GM23338 (cell line): ENCODE data around the gene CACNA1B. TPM values are rescaled to one million over a fixed set of nuclear protein-coding genes. Genes with fewer than 3 reads are reported as not detected.

Source experiments
- ATAC-seq: fragments of 200-7000 bp; cut with Tn5 transposase; 3 replicates; pipeline ENCODE4 v1.9.1; 2020
- DNase-seq: peaks from one replicate; pipeline ENCODE4 v3.0.0-alpha.2; 2015; ENCODE audit warnings: low spot score
- H2AFZ ChIP-seq: fragments of 200-600 bp; sonication (generic); 2 replicates; pipeline ENCODE4 v1.8.0; 2016; ENCODE audit warnings: antibody characterized with exemption, mild to moderate bottlenecking, moderate library complexity
- H3F3A ChIP-seq: fragments of 200-600 bp; sonication (generic); replicated peaks from 2 replicates; pipeline ENCODE4 v1.8.0; 2017; ENCODE audit warnings: antibody characterized with exemption, mixed run types, low read depth
- H3K27ac ChIP-seq: fragments of 200-600 bp; sonication (generic); 2 replicates; pipeline ENCODE4 v1.6.1; 2016; ENCODE audit warnings: low read depth
- H3K27me3 ChIP-seq: fragments of 200-600 bp; sonication (generic); 2 replicates; pipeline ENCODE4 v1.8.0; 2016; ENCODE audit warnings: mild to moderate bottlenecking, mixed run types, moderate library complexity; ENCODE audit not compliant: insufficient read depth
- H3K36me3 ChIP-seq: fragments of 200-600 bp; sonication (generic); 2 replicates; pipeline ENCODE4 v1.8.0; 2016; ENCODE audit warnings: mild to moderate bottlenecking; ENCODE audit not compliant: insufficient read depth
- H3K4me1 ChIP-seq: fragments of 200-600 bp; sonication (generic); 2 replicates; pipeline ENCODE4 v1.8.0; 2016; ENCODE audit warnings: mild to moderate bottlenecking, moderate library complexity; ENCODE audit not compliant: insufficient read depth
- H3K4me2 ChIP-seq: fragments of 200-600 bp; sonication (generic); 2 replicates; pipeline ENCODE4 v1.7.1; 2017; ENCODE audit warnings: mixed run types
- H3K4me3 ChIP-seq: fragments of 200-600 bp; sonication (generic); 2 replicates; pipeline ENCODE4 v1.6.1; 2016; ENCODE audit warnings: mixed run types
- H3K79me2 ChIP-seq: fragments of 200-600 bp; sonication (generic); replicated peaks from 2 replicates; pipeline ENCODE4 v1.8.0; 2017; ENCODE audit warnings: mild to moderate bottlenecking; ENCODE audit not compliant: insufficient read depth
- H3K9me2 ChIP-seq: fragments of 200-600 bp; sonication (generic); 2 replicates; pipeline ENCODE4 v1.8.0; 2017; ENCODE audit not compliant: insufficient read depth
- H4K20me1 ChIP-seq: fragments of 200-600 bp; sonication (generic); replicated peaks from 2 replicates; pipeline ENCODE4 v1.8.0; 2017; ENCODE audit warnings: mild to moderate bottlenecking; ENCODE audit not compliant: insufficient read depth
- H3K27ac Mint-ChIP-seq: 2 replicates; pipeline ENCODE4 v1.8.0; 2020; ENCODE audit warnings: inconsistent platforms, mild to moderate bottlenecking, moderate library complexity, mixed read lengths
- H3K27me3 Mint-ChIP-seq: 3 replicates; pipeline ENCODE4 v1.8.0; 2022; ENCODE audit warnings: low read depth, mild to moderate bottlenecking, moderate library complexity, mixed read lengths, inconsistent platforms; ENCODE audit not compliant: insufficient read depth, poor library complexity
- H3K36me3 Mint-ChIP-seq: 3 replicates; pipeline ENCODE4 v1.8.0; 2021; ENCODE audit warnings: low read depth, mild to moderate bottlenecking, inconsistent platforms, moderate library complexity, mixed read lengths
- H3K4me1 Mint-ChIP-seq: 3 replicates; pipeline ENCODE4 v1.8.0; 2020; ENCODE audit warnings: mild to moderate bottlenecking, inconsistent platforms, mixed read lengths
- H3K4me3 Mint-ChIP-seq: 3 replicates; pipeline ENCODE4 v1.8.0; 2021; ENCODE audit warnings: moderate library complexity, mild to moderate bottlenecking, inconsistent platforms, mixed read lengths
- H3K9me3 Mint-ChIP-seq: 3 replicates; pipeline ENCODE4 v1.8.0; 2020; ENCODE audit warnings: moderate library complexity, mild to moderate bottlenecking, inconsistent platforms, mixed read lengths
- CREB1 ChIP-seq: fragments of 250-450 bp; sonication (Bioruptor Pico); IDR thresholded peaks from 2 replicates; pipeline ENCODE4 v1.5.0; 2020; ENCODE audit warnings: low read depth, mild to moderate bottlenecking, moderate library complexity
- EZH2 ChIP-seq: fragments of 200-600 bp; sonication (generic); IDR thresholded peaks from one replicate; pipeline ENCODE4 v1.8.0; 2017; ENCODE audit warnings: antibody characterized with exemption, mild to moderate bottlenecking, low read depth; ENCODE audit not compliant: unreplicated experiment
- EZH2phosphoT487 ChIP-seq: fragments of 200-600 bp; sonication (generic); IDR thresholded peaks from one replicate; pipeline ENCODE4 v1.8.1; 2018; ENCODE audit warnings: antibody characterized with exemption; ENCODE audit not compliant: unreplicated experiment
- JUNB ChIP-seq: IDR thresholded peaks from one replicate; pipeline ENCODE4 v1.6.1; 2016; ENCODE audit warnings: antibody characterized with exemption; ENCODE audit not compliant: unreplicated experiment
- NANOG ChIP-seq: IDR thresholded peaks from 2 replicates; pipeline ENCODE4 v1.6.1; 2016; ENCODE audit warnings: antibody characterized with exemption, borderline replicate concordance
- POLR2AphosphoS5 ChIP-seq: IDR thresholded peaks from 2 replicates; pipeline ENCODE4 v1.6.1; 2016; ENCODE audit warnings: antibody characterized with exemption, low read depth
- STAT1 ChIP-seq: IDR thresholded peaks from one replicate; pipeline ENCODE4 v1.6.1; 2016; ENCODE audit warnings: antibody characterized with exemption; ENCODE audit not compliant: unreplicated experiment
- ZNF114 ChIP-seq: fragments of 250-450 bp; sonication (Bioruptor Pico); IDR thresholded peaks from 2 replicates; pipeline ENCODE4 v1.5.0; 2020; ENCODE audit warnings: mild to moderate bottlenecking, moderate library complexity
- ZNF331 ChIP-seq: fragments of 250-450 bp; sonication (Bioruptor Pico); IDR thresholded peaks from 2 replicates; pipeline ENCODE4 v1.5.0; 2020; ENCODE audit warnings: low read depth, mild to moderate bottlenecking, moderate library complexity
- ZNF462 ChIP-seq: fragments of 250-450 bp; sonication (Bioruptor Pico); IDR thresholded peaks from 2 replicates; pipeline ENCODE4 v1.5.0; 2020; ENCODE audit warnings: mild to moderate bottlenecking, moderate library complexity
- polyA plus RNA-seq: library from polyadenylated mRNA; unstranded; fragments of >200 nt; fragmentation: Nextera tagmentation; extraction: Ambion mirVana; gene quantifications from 2 replicates; pipeline ENCODE4 v1.2.1, GENCODE V29; 2016
- total RNA-seq: library from RNA; depleted of rRNA; stranded (reverse); fragments of >200 nt; shearing (Covaris generic); gene quantifications from 2 replicates; pipeline ENCODE4 v1.2.3, GENCODE V29; 2014
- TF ChIP-seq, protein P1 (sequence below), 2 experiments: fragments of 200-600 bp in 1 of 2; sonication (generic) in 1 of 2; conservative IDR thresholded peaks; 2 replicates each; pipeline versions ENCODE4 v1.5.1 to v1.6.1; 2016 to 2017; ENCODE audit warnings: antibody characterized with exemption in 2 of 2, low read depth in 2 of 2, mild to moderate bottlenecking in 2 of 2, moderate library complexity in 1 of 2
- TF ChIP-seq, protein P2 (sequence below): IDR thresholded peaks from 2 replicates; pipeline ENCODE4 v1.6.1; 2016; ENCODE audit warnings: antibody characterized with exemption

CACNA1B gene
- total and polyA plus RNA-seq, 2 experiments from 2014 or later: 1.1 to 10.4 TPM

GRCh38 chr9:137987244-137988030 is 109.9 kb downstream of the CACNA1B start:
- no peak overlapping the region for H3K4me2 ChIP-seq
- Mint-ChIP-seq H3K36me3 (peaks cover 89% of the 10 kb centered on the region), H3K4me1 (no peaks in the 10 kb centered on the region; the same call in 2 of the 3 replicates), H3K4me3 (no peak overlapping the region), H3K27me3 (peaks cover 16% of the 10 kb centered on the region), H3K27ac (no peak overlapping the region), H3K9me3 (peaks cover 60% of the 10 kb centered on the region)
- no peak overlapping the region for H3K27ac ChIP-seq
- H3K36me3 ChIP-seq: peaks cover 5% of the 10 kb centered on the region; the same call in 1 of the 2 replicates
- H3K9me2 ChIP-seq: no peaks in the 10 kb centered on the region; the same call in 1 of the 2 replicates
- H3K4me1 ChIP-seq: no peaks in the 10 kb centered on the region
- H3K4me3 ChIP-seq: no peak overlapping the region
- H3K79me2 ChIP-seq: no peaks in the 10 kb centered on the region
- H3K27me3 ChIP-seq: no peaks in the 10 kb centered on the region
- no peak for ATAC-seq
- DNase-seq: no peak
- no peaks in the 10 kb centered on the region for H3F3A ChIP-seq
- H4K20me1 ChIP-seq: no peaks in the 10 kb centered on the region
- TF ChIP-seq CREB1 (CRISPR knock-in tag): no peak
- no peak for TF ChIP-seq STAT1
- TF ChIP-seq EZH2: no peak
- no peak for TF ChIP-seq ZNF462 (CRISPR knock-in tag)
- TF ChIP-seq ZNF114 (CRISPR knock-in tag): no peak
- no peak for TF ChIP-seq JUNB
- TF ChIP-seq NANOG: no peak
- TF ChIP-seq, protein P1, sequence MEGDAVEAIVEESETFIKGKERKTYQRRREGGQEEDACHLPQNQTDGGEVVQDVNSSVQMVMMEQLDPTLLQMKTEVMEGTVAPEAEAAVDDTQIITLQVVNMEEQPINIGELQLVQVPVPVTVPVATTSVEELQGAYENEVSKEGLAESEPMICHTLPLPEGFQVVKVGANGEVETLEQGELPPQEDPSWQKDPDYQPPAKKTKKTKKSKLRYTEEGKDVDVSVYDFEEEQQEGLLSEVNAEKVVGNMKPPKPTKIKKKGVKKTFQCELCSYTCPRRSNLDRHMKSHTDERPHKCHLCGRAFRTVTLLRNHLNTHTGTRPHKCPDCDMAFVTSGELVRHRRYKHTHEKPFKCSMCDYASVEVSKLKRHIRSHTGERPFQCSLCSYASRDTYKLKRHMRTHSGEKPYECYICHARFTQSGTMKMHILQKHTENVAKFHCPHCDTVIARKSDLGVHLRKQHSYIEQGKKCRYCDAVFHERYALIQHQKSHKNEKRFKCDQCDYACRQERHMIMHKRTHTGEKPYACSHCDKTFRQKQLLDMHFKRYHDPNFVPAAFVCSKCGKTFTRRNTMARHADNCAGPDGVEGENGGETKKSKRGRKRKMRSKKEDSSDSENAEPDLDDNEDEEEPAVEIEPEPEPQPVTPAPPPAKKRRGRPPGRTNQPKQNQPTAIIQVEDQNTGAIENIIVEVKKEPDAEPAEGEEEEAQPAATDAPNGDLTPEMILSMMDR (conservative IDR thresholded peaks at IDR 0.05; ENCODE audit: low read depth in 2 of 2): no peak
- TF ChIP-seq EZH2phosphoT487: no peak
- no peak for TF ChIP-seq POLR2AphosphoS5
- no peak for TF ChIP-seq ZNF331
- TF ChIP-seq, protein P2, sequence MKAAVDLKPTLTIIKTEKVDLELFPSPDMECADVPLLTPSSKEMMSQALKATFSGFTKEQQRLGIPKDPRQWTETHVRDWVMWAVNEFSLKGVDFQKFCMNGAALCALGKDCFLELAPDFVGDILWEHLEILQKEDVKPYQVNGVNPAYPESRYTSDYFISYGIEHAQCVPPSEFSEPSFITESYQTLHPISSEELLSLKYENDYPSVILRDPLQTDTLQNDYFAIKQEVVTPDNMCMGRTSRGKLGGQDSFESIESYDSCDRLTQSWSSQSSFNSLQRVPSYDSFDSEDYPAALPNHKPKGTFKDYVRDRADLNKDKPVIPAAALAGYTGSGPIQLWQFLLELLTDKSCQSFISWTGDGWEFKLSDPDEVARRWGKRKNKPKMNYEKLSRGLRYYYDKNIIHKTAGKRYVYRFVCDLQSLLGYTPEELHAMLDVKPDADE: no peak
- no peak overlapping the region for H2AFZ ChIP-seq
